ENCODE results near the gene KDR. TPM values are rescaled to one million over a fixed set of nuclear protein-coding genes. Genes with fewer than 3 reads are reported as not detected.

The KDR gene
- polyA plus RNA-seq, 1 experiment, result not detected

DNA sequence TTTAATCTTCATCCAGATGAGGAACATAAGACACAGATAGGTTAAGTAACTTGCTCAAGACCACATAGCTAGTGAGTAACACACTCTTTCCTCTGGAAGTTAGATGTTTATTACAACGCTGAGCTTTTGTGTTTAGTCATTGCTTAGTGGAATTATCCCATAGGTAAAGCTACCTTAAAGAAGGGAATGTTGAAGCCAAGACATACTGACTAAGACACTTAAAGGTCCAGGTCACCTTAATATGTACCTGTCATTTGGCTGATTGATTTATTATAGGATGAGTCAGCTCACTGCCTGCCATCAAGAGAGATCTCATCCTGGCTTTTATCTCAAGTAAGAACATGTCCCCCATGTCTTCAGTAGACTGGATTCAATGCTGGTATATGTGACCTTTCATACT lies 53.4 kb downstream of the KDR start:
- no peak for DNase-seq (ENCODE audit: low read depth, low spot score)
- ChIA-PET CTCF (interaction anchor here (0.8 kb wide), 1 partner anchor 101 kb away, joined by 3 read pairs; no protein-coding TSS in a partner anchor), POLR2A (no interaction called here)
- TF ChIP-seq, protein P1, sequence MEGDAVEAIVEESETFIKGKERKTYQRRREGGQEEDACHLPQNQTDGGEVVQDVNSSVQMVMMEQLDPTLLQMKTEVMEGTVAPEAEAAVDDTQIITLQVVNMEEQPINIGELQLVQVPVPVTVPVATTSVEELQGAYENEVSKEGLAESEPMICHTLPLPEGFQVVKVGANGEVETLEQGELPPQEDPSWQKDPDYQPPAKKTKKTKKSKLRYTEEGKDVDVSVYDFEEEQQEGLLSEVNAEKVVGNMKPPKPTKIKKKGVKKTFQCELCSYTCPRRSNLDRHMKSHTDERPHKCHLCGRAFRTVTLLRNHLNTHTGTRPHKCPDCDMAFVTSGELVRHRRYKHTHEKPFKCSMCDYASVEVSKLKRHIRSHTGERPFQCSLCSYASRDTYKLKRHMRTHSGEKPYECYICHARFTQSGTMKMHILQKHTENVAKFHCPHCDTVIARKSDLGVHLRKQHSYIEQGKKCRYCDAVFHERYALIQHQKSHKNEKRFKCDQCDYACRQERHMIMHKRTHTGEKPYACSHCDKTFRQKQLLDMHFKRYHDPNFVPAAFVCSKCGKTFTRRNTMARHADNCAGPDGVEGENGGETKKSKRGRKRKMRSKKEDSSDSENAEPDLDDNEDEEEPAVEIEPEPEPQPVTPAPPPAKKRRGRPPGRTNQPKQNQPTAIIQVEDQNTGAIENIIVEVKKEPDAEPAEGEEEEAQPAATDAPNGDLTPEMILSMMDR (IDR thresholded peaks at IDR 0.05; ENCODE audit: low read depth, low read length), result no peak
- H3K27me3 ChIP-seq (ENCODE audit: control insufficient read depth, insufficient read depth, low read length), result no peaks in the 10 kb centered on the region
- no peak overlapping the region for H3K4me3 ChIP-seq (ENCODE audit: low read depth, low read length)
- H3K27ac ChIP-seq (ENCODE audit: low read depth, low read length), result no peak overlapping the region
- H3K9me3 ChIP-seq (ENCODE audit: control insufficient read depth, insufficient read depth, low read length), result no peaks in the 10 kb centered on the region

DNA sequence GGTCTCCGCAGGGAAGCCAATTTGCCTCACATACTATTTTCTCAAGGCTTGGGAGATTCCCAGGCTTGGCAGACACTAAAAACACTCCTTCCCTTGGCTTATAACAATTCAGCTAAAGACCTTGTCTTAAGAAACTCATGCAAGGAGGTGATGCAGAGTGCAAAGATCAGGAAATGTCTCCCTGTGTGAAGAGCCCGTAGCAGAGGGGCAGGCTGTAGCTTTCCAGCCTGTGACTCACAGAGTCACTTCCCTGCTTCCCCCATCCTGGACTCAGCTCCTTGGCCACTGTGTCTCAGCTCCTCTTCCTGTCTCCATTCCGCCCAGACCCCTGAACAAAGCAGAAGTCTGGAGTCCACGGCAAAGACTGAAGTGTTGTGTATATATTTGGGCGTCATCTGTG lies 56.1 kb downstream of the KDR start:
- TF ChIP-seq, protein P1 (IDR thresholded peaks at IDR 0.05; ENCODE audit: low read depth, low read length), result no peak
- Histone ChIP-seq H3K9me3 (ENCODE audit: control insufficient read depth, insufficient read depth, low read length) (no peaks in the 10 kb centered on the region), H3K27ac (ENCODE audit: low read depth, low read length) (no peak overlapping the region), H3K4me3 (ENCODE audit: low read depth, low read length) (no peak overlapping the region), H3K27me3 (ENCODE audit: control insufficient read depth, insufficient read depth, low read length) (no peaks in the 10 kb centered on the region)
- ChIA-PET POLR2A (no interaction called here), CTCF (no interaction called here)
- DNase-seq (ENCODE audit: low read depth, low spot score), result no peak

DNA sequence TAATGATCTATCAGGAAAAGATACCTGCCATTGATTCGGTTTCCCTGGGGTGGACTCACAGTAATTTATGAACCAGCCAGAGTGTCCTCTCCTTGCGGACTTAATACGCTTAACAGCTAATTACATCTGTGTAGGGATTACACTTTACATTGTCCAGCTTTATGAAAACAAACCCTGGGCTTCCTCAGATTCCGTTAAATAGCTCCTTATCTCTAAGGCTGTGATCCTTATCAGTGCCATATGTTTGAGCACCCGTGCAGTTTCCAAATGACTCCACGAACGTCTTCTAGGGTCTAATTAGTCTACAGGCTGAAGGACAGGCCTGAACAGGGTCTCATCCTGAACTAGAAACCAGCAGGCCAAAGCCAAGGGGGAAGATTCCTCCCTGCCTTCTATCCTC lies 56.9 kb downstream of the KDR start:
- no peak overlapping the region for H3K4me3 ChIP-seq (ENCODE audit: low read depth, low read length)
- POLR2A ChIA-PET, result no interaction called here
- H3K27me3 ChIP-seq (ENCODE audit: control insufficient read depth, insufficient read depth, low read length), result no peaks in the 10 kb centered on the region
- TF ChIP-seq, protein P1 (IDR thresholded peaks at IDR 0.05; ENCODE audit: low read depth, low read length), result no peak
- CTCF ChIA-PET, result interaction anchor here (1.3 kb wide), 1 partner anchor 97 kb away, joined by 3 read pairs; no protein-coding TSS in a partner anchor
- no peaks in the 10 kb centered on the region for H3K9me3 ChIP-seq (ENCODE audit: control insufficient read depth, insufficient read depth, low read length)
- H3K27ac ChIP-seq (ENCODE audit: low read depth, low read length), result no peak overlapping the region
- no peak for DNase-seq (ENCODE audit: low read depth, low spot score)

DNA sequence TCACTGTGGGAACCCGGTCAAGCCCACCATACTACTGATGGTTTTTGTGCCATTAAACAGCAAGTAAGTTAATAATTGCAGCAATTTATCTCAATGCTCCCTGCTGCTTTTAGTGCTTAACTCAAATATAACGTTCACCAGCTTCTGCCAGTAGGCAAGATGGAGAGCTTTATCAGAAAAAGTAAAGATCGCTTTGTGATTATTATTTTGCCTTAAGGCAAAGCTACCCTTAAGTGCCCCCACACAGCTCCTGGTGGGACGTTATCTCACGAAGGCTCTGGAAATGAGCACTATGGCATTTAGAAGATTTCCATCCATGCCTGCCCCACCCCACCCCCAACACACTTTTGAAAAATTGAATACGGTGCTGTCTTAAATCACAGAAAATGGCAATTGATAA lies 59.4 kb downstream of the KDR start:
- no peak overlapping the region for H3K4me3 ChIP-seq (ENCODE audit: low read depth, low read length)
- no peaks in the 10 kb centered on the region for H3K27me3 ChIP-seq (ENCODE audit: control insufficient read depth, insufficient read depth, low read length)
- no peak overlapping the region for H3K27ac ChIP-seq (ENCODE audit: low read depth, low read length)
- TF ChIP-seq, protein P1 (IDR thresholded peaks at IDR 0.05; ENCODE audit: low read depth, low read length), result no peak
- H3K9me3 ChIP-seq (ENCODE audit: control insufficient read depth, insufficient read depth, low read length), result no peaks in the 10 kb centered on the region
- ChIA-PET POLR2A (no interaction called here), CTCF (no interaction called here)
- no peak for DNase-seq (ENCODE audit: low read depth, low spot score)

DNA sequence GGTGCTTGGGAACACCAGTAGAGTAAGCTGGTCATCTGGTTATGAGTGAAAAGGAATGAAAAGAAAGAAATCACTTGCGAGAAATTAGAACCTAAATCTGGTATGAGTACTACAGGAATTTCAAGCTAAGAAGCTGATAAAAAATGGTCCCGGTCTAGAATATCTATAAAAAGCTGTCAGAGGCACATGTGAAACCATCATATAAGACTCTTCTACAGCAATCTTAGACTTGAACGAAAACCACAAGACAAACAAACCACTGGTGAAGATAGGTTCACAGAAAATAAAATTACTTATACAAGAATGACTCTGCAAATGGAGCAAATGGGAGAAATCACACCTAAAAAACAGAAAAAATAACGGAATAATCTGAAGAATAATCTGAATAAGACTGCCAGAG lies 69.9 kb downstream of the KDR start:
- H3K4me3 ChIP-seq (ENCODE audit: low read depth, low read length), result no peak overlapping the region
- H3K27me3 ChIP-seq (ENCODE audit: control insufficient read depth, insufficient read depth, low read length), result no peaks in the 10 kb centered on the region
- ChIA-PET CTCF (no interaction called here), POLR2A (no interaction called here)
- H3K27ac ChIP-seq (ENCODE audit: low read depth, low read length), result no peak overlapping the region
- TF ChIP-seq, protein P1 (IDR thresholded peaks at IDR 0.05; ENCODE audit: low read depth, low read length), result no peak
- no peak for DNase-seq (ENCODE audit: low read depth, low spot score)
- no peaks in the 10 kb centered on the region for H3K9me3 ChIP-seq (ENCODE audit: control insufficient read depth, insufficient read depth, low read length)
